OCI-LY1 (cell line): Measurements from ENCODE around the gene HPSE2.

Experiments used
- EZH2 ChIP-seq: fragments of 200-600 bp; sonication (generic), shearing (Covaris generic); IDR thresholded peaks from 2 replicates; pipeline ENCODE4 v1.8.0; 2017; ENCODE audit warnings: borderline replicate concordance, mixed run types, mild to moderate bottlenecking, antibody characterized with exemption, low read length, moderate library complexity, mixed read lengths
- TF ChIP-seq, protein P1 (sequence below): fragments of 200-600 bp; sonication (generic), shearing (Covaris generic); IDR thresholded peaks from 2 replicates; pipeline ENCODE4 v1.5.1; 2017; ENCODE audit warnings: mild to moderate bottlenecking, antibody characterized with exemption, low read length, moderate library complexity, mixed read lengths

DNA sequence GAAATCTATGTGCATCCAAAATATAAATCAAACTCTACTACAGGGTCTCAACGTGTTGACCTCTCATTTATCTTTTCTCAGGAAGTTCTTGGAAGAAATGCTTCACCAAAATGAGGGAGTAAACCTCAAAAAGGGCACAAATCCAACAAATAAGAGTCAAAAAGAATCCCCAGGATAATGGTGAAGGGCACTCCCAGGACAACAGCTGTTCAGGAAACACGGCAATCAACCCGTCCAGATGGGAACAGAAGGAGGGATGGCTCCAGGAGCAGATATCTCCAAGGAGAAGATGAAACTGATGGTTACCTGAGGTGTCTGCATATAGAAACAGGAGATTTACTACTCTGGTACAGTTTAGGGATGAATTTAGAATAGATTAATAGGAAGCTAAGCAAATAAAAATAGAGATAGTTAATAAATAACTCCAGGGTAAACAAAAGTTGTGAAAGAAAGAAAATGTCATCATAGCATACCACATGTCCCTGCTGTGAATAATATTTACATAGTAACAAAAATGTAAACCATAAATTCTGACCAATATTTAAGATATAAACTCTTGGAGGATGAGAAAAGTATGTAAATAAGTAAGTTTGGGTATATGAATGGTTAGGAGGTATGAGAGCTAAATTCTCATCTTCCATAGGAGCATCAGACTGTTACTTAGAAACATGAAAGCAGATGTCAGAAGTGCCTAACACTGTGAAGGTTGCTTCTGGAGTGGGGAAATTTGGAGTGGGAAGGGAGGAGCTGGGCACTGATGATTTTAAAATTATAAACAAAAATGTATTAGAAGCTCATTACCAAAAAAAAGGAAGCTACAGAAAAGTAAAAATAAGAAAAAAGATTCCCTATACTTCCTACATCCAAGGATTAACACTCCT lies 551.4 kb downstream of the HPSE2 start:
- TF ChIP-seq, protein P1, sequence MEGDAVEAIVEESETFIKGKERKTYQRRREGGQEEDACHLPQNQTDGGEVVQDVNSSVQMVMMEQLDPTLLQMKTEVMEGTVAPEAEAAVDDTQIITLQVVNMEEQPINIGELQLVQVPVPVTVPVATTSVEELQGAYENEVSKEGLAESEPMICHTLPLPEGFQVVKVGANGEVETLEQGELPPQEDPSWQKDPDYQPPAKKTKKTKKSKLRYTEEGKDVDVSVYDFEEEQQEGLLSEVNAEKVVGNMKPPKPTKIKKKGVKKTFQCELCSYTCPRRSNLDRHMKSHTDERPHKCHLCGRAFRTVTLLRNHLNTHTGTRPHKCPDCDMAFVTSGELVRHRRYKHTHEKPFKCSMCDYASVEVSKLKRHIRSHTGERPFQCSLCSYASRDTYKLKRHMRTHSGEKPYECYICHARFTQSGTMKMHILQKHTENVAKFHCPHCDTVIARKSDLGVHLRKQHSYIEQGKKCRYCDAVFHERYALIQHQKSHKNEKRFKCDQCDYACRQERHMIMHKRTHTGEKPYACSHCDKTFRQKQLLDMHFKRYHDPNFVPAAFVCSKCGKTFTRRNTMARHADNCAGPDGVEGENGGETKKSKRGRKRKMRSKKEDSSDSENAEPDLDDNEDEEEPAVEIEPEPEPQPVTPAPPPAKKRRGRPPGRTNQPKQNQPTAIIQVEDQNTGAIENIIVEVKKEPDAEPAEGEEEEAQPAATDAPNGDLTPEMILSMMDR, result no peak
- no peak for TF ChIP-seq EZH2
